H4 (cell line): ENCODE measurements around the gene WBP2NL. TPM values are rescaled to one million over a fixed set of nuclear protein-coding genes. Genes with fewer than 3 reads are reported as not detected.
"Not testable (repeated sequence)": the region's sequence is repeated elsewhere in the genome, so short reads cannot be mapped to it uniquely, and the experiment has no call there.

Experiments used
- DNase-seq: peaks from one replicate; pipeline ENCODE4 v3.0.0-alpha.2; 2015; ENCODE audit warnings: low spot score
- total RNA-seq: library from RNA; depleted of rRNA; stranded (reverse); fragments of >200 nt; shearing (Covaris generic); gene quantifications from 2 replicates; pipeline ENCODE4 v1.2.3, GENCODE V29; 2014

WBP2NL gene
- total RNA-seq, 1 experiment from 2014 or later: not detected

GRCh38 chr22:42033263-42034181 lies 34.9 kb downstream of the WBP2NL start:
- no peak for DNase-seq

- no peak for DNase-seq
Measured at GRCh38 chr22:42035256-42035655, 36.7 kb downstream of the WBP2NL start.

- DNase-seq: no peak
Measured at GRCh38 chr22:42039271-42039670, 40.7 kb downstream of the WBP2NL start.

DNA sequence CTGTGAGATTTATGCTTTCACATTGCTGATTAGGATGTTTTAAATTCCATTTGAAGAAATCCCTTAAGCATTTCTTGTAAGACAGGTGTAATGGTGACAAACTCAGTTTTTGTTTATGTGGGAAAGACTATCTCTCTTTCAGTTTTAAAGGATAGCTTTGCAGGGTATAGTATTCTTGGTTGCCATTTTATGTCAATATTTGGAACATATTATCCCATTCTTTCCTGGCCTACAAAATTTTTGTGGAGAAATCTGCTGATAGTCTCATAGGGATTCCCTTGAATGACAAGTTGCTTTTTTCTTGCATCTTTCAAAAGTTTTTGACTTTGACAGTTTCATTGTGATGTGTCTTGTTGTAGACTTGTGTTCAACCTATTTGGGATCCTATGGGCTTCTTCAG lies 43.2 kb downstream of the WBP2NL start:
- no peak for DNase-seq

- DNase-seq: no peak
Measured at GRCh38 chr22:42050641-42051180, 52.1 kb downstream of the WBP2NL start.

DNA sequence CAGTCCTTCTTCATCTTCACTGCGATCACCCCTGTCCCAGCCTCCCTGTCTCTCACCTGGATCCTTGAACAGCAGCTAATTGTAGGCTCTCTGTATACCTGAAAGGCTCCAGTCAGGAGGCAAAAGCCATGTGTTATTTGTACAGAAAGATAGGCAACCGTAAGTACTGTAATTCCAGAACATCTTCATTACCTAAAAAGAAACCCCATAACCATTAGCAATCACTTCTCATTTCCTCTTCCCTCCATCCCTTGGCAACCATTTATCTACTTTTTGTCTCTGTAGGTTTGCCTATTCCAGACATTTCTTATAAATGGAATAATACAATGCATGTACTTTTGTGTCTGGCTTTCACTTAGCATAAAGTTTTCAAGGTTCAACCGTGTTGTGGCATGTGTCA lies 54.2 kb downstream of the WBP2NL start:
- DNase-seq: no peak

GRCh38 chr22:42056757-42057511 lies 58.3 kb downstream of the WBP2NL start:
- DNase-seq: no peak

DNA sequence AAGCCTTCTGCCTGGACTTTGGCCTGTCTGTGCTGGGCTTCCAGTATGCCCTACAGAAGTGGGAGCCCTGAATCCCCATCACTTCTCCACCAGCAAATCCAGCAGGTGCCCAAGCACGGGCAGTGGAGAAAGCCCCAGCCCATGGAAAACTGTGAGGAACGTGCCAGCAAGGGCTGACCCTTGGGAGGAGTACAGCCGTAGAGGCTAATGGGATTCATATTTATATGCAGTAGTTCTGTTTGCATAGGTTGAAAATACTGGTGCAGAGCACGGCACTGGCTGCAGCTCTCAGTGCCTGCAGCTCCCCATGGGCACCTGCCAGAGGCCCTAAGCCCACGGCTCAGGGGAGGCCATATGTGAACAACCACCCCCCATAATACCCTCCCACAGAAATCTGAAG lies 61.9 kb downstream of the WBP2NL start:
- no peak for DNase-seq

GRCh38 chr22:42061041-42061440 lies 62.5 kb downstream of the WBP2NL start:
- no peak for DNase-seq

- no peak for DNase-seq
Measured at GRCh38 chr22:42062506-42063170, 64.0 kb downstream of the WBP2NL start.

GRCh38 chr22:42064629-42065028 lies 66.0 kb downstream of the WBP2NL start:
- no peak for DNase-seq

DNA sequence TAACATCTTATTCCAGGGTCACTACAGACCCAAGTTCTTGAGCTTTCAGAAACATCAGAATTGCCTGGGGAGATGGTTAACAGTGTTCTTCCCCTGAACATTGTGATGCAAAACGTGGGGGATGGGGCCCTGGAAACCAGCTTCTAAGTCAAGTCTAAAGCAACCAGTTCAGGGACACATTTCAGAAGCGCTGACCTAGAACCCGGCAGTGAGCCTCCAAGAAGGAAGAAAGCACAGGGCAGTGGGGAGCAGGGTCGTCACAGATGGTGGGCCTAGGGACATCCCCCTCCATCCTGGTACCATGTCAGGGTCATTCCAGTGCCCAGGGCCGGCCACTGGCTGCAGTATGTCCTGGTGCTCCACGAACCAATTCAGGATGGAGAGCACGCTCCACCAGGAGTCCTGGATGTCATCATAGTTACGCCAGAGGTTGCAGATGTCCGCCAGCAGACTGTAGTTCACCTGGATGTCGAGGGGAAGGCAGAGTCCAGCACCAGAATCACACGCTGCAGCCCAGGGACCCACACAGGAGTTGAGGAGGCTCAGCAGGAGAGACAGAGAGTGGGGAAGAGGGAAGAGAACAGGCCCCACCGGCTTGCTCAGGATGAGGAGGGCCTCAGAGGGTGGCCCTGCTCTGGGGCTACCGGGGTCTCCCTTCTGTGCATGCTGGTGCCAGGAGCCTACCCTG lies 67.0 kb downstream of the WBP2NL start:
- DNase-seq: no peak

- no peak for DNase-seq
Measured at GRCh38 chr22:42066126-42066761, 67.7 kb downstream of the WBP2NL start.

DNA sequence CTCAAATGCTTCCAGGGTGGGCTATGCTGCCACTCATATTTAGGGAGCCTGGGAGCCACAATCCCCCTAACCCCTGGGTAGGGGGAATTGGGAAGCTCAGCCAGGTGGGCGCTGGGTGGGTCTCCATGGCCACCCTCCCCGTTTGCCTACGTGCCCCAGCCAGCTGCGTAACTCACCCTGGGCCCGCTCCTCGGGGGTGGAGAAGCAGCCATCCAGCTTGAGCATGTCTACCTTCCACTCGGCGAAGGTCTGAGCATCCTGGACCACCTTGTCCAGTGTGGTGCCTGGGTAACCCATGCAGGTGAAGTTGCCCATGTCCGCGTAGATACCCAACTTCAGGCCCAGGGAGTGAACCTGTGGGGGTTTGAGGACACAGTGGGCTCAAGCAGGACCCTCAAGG lies 68.3 kb downstream of the WBP2NL start:
- DNase-seq: no peak

GRCh38 chr22:42067671-42068251 lies 69.2 kb downstream of the WBP2NL start:
- DNase-seq: no peak

GRCh38 chr22:42068291-42068690 lies 69.7 kb downstream of the WBP2NL start:
- no peak for DNase-seq

GRCh38 chr22:42069801-42070516 lies 71.4 kb downstream of the WBP2NL start:
- no peak for DNase-seq

GRCh38 chr22:42070517-42071422 lies 72.2 kb downstream of the WBP2NL start, which contains the start of gene NAGA:
Gene NAGA, minus strand, starts transcription at chr22:42070812. Its CDS starts 515 bp downstream, at chr22:42070297.
- peak; percentile 96 for DNase-seq

GRCh38 chr22:42071508-42071907 lies 72.9 kb downstream of the WBP2NL start:
- not testable (repeated sequence) for DNase-seq
